Activated T-cell treated with anti-CD3 and anti-CD28 coated beads for 4 hours (primary cell): Measurements from ENCODE around the gene SLC7A5.
A peak's percentile ranks its signal among the peaks of the same experiment; 100 is the strongest.
"Not testable (repeated sequence)": the region's sequence is repeated elsewhere in the genome, so short reads cannot be mapped to it uniquely, and the experiment has no call there.

Experiments
- DNase-seq: peaks from one replicate; pipeline ENCODE4 v3.0.0-alpha.2; 2020

Gene SLC7A5

GRCh38 chr16:87869061-87869878 lies at the start of gene SLC7A5:
TSS of gene SLC7A5 (minus strand) at chr16:87869507. CDS start at chr16:87869422, 85 bp downstream.
- DNase-seq, result peak; percentile 90

GRCh38 chr16:87918338-87918737 lies 49.0 kb upstream of the SLC7A5 start:
- no peak for DNase-seq

GRCh38 chr16:87917503-87917902 lies 48.2 kb upstream of the SLC7A5 start:
- no peak for DNase-seq

DNA sequence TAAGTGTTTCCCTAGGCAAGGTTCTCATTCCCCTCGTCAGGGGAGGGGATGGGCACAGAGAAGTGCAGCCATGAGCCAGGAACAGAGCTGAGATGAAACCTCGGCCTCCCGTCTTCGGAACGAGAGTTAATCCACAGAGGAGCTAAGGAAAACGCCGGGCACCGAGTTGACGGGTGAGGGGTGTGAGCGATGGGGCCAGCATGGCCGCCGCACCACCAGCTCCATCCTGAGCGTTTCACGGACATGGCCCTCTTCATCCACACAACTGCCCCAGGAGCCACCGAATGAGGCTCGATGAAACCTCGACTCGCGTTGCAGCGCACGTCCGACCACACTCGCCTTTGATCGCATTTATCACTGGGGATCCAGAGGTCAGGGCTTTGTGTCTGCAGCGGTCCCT lies 45.5 kb upstream of the SLC7A5 start:
- DNase-seq, result no peak

DNA sequence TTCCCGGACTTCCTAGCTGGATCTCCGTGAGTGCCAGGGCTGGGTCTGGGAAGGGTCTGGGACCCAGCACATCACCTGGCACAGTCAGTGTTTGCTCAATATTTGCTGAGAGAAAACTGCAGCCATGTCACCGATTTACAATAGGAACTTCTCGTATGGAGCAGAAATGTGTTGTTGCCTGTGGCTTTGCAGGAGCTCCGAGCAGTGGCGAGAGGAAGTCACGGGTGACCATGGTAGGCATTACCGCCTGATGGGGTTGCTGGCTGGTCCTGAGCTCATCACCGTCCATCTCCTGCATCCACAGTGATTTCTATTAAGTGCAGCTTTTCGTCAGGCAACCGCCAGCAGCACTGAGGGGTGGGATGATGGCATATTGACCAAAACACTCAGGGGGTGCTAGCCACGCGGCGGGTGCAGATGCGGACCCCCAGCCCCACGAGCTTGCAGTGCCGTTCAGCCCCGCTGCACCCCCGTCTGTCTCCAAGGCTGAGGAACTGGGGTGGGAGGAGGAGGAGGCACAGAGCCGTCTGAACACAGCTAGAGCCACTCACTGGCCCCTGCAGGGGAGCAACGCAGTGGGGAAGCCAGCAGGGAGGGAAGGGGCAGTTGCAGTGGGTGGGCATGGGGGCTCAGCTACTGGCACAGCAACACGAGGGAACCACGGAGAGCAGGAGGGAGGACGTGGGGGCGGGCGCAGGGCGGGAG lies 44.9 kb upstream of the SLC7A5 start:
- not testable (repeated sequence) for DNase-seq

DNA sequence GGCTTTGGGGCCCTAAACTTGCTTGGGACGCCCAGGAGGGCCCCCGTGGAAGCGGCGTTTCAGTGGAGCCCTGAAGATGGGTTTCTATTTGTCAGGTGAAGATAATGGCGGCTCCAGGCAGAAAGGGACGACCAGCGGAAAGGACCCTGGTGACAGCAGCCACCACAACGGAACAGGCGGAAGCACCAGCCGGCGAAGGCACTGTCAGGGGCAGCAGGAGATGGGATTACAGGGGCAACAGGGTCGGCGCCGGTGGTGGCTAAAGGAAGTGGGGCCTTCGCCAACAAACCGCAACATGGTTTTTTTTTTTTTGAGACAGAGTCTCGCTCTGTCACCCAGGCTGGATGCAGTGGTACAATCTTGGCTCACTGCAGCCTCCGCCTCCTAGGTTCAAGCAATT lies 43.4 kb upstream of the SLC7A5 start:
- not testable (repeated sequence) for DNase-seq

DNA sequence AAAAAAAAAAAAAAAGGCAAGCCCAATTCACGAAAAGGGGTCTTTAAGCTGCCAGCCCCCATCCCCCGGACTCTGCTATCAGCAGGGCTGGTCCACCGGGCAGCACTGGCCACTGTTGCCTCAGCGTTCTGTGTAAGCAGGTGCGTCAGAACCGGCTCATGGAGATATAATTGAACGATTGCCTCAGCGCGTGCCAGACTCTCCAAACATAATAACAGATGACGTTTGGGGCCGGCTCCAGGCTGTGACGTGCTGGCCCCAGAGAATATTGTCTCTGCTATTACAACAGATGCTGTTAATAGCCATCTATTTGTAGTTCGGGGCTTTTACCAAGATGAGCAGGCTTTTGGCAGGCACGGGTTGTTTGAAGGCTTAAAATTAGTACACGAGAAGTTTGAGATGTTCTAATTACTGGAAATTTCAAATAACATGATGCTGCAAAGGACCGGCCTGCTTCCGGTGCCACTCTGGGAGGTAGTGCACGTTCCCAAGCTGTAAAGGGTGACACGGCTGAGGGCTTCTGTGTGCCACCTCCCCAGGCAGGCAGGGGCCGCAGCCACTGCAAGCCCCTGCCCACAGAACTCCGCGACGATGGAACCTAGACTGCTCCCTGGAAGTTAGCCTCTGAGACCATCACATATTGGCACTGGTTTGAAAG lies 41.9 kb upstream of the SLC7A5 start:
- DNase-seq, result not testable (repeated sequence)

DNA sequence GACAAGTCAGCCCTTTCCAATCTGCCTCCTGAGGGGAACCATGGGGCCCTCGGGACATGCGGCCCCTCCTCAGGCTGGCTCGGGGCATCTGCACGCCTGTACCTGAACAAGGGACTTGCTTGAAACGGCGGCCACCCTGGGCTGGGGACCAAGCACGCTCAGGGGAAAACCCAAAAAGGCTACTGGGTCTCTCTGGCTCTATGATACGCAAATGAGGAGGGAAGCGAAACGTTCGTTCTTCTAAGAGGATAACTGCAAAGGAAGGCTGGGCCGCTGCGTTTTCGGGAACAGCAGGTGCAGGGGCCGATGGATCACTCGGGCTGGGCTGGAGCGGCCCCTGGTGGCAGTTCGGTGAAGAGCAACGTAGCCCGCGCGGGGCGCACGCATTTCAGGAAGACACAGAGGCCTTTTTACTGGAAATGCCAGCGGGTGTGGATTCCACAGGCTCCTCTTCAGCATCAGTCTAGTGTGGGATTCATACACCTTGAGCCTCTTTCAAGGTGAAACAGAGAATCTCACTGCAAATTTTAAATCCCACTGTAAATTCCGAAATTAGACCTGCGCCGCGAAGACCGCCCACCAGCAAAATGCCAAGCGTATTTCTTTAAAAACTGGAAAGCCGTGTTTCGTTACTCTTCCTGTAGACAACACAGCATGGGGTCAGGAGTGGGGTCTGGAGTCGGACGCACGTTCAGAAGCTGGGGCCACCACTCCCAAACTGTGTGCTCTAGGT lies 40.1 kb upstream of the SLC7A5 start:
- peak; percentile 86 for DNase-seq

DNA sequence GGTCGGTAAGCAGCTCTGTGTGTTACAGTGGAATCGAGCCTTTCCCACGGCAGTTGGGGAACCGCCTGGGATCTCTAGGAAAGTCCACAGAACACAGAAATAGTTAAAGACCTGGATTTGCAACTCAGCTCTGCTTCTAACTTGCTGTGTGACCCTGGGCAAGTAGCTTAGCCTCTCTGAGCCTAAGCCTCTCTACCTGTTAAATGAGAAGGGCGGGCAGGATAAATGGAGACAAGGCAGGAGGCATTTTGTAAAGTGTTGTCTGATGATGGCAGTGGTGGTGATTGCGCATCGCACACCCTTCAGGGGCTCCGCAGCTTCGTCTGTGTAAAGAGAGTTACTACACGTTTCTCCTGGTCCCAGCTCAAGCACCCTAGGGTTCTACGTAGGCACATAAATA lies 38.8 kb upstream of the SLC7A5 start:
- not testable (repeated sequence) for DNase-seq

- not testable (repeated sequence) for DNase-seq
Measured at GRCh38 chr16:87905521-87905920, 36.2 kb upstream of the SLC7A5 start.

- DNase-seq, result not testable (repeated sequence)
Measured at GRCh38 chr16:87904963-87905362, 35.7 kb upstream of the SLC7A5 start.

DNA sequence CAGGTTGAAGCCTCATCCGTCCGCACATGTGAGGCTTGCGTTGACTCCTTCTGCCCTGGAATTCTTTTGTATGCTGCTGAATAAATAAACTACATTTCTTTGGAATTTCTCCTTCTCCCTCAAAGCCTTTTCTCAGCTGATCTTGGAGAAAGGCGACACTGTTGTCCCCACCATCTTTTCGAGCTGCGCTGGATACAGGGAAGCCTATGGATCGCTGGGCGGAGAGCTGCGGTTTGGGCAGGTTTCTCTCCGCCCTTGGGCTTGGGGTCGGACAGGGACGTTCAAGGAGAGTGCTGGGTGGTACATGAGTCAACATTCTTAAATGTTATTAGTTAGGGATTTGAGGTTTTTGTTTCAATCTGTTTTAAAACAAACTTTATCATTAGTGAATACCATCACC lies 31.2 kb upstream of the SLC7A5 start:
- DNase-seq, result not testable (repeated sequence)

DNA sequence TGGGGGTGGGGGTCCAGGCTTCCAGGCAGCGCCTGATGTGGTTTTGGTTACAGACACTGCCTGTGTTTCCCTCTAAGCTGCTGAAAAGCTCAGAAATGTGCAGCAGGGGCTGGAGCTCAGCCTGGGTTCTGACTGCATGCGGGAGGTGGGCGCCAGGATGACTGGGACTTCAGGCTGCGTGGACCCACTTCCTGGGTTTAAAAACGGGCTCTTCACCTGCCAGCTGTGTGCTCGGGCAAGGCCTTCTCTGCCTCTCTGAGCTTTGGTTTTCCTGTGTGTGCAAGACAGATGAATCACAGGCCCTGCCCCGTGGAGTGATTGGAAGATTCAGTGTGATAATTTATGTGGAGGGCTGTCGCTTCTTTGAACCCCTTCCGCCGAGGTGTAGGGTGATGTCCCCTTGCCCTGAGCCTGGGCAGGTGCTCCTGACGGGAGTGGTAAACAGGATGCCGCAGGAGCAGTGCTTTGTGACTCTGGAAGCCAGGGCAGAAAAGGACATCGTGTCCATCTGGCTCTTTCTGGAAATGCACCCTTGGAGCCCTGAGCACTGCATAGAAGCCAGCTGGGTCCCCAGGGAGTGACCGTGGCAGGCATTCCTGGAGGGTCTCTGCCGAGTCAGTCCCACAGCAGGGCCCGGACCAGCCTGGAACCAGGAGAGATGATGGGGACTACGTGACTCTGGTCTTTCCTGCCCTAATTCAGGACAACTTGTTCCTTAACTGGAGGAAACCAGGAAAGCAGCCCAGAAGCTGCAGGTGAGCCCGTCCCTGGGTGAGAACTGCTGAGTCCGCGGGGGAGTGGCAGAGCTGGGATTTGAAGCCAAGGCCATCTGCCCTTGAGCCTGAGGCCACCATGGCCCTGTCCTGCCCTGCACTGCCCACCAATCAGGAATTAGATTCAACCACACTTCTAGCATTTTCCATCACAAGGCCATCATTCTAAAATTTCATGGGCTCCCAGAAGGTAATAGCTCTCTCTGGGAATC lies 28.5 kb upstream of the SLC7A5 start:
- DNase-seq, result peak; percentile 41

DNA sequence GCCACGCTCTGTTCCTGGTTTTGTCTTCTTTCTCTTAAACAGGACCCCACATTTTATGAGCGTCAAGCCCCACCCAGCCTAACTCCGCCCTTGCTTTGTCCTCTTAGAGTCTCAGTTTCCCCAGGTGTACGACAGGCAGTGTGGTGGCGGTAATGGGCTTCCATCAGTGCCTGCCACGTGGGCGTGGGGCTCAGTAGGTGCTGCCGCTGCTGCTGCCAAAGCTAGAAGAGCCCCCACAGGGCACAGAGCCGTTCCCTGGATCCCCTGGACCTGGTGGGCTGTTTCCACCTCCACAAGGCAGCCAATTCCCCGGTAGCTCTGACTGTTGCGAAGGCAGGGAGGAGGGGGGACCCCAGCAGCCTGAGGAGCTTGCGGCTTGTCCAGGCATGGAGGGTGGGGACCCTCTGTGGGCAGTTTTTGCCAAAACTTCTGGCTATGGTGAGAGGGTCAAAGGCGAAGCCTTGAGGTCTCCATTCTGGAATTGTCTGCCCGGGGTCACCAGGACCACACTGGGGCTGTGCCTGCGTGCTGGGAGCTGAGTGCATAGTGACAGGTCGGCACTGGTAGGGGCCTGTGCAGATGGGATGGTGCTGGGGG lies 27.7 kb upstream of the SLC7A5 start:
- not testable (repeated sequence) for DNase-seq

DNA sequence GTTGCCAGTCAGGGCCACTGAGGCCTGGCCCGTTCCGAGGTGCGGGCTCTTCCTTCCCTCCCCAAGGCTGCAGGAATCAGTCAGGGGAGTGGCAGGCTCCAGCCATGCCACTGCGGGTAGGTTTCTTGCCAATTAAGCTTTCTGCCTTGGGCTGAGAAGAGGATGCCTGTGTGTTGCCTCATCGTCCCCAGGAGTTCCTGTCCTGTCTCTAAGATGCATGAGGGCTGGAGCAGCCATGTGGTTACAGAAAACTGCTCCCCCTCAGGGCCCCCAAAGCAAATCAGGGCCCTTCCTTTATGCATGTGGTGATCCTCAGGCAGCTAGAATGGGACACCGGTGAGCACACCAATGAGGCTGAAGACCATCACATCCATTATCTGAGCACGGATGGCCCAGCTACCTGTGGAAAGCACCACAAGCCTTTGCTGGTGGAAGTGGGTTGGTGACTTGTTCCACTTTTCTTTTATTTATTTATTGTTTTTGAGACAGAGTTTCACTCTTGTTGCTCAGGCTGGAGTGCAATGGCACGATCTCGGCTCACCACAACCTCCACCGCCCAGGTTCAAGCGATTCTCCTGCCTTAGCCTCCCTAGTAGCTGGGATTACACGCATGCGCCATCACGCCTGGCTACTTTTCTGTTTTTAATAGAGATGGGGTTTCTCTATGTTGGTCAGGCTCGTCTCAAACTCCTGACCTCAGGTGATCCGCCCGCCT lies 27.0 kb upstream of the SLC7A5 start:
- not testable (repeated sequence) for DNase-seq

- DNase-seq, result peak; percentile 70
Measured at GRCh38 chr16:87895641-87896141, 26.4 kb upstream of the SLC7A5 start.

GRCh38 chr16:87894005-87894404 lies 24.7 kb upstream of the SLC7A5 start:
- DNase-seq, result not testable (repeated sequence)

- DNase-seq, result no peak
Measured at GRCh38 chr16:87891764-87892163, 22.5 kb upstream of the SLC7A5 start.

DNA sequence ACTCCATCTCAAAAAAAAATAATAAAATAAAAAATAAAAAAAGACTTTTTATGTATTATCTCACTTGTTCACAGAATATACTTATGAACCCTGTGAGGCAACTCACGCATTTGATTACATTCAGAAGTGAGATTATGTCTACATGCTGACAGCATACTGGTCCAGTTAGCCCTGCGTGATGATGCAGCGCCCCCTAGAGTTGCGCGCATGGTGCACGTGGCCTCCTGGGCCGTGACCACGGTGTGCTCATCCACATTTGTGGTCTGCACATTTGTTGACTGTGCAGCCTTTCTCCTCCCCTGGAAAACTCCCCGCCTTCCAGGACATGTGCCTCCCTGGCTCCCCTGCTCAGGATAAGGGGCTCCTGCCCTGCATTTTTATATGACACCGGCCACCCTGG lies 20.5 kb upstream of the SLC7A5 start:
- DNase-seq, result not testable (repeated sequence)

DNA sequence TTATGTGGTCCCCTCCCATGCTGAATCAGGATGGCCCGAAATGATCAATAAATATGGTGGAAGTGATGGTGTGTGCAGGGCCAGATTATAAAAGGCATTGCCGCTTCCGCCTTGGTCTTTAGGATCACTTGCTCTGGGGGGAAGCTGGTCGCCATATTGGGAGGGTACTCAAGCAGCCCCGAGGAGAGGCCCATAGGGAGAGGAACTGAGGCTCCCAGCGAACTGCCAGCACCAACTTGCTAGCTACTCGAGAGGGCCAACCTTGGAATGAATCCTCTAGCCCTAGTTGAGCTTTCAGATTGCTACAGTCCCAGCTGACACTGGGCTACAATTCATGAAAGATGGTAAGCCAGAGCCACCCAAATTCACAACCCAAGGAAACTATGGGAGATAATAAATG lies 19.0 kb upstream of the SLC7A5 start:
- not testable (repeated sequence) for DNase-seq
